Cardiac muscle cell (in vitro differentiated cells and primary cell): ENCODE results near the gene MORF4L1. TPM values are rescaled to one million over a fixed set of nuclear protein-coding genes. Genes with fewer than 3 reads are reported as not detected.

ENCODE experiments used
- DNase-seq, 2 donors: peaks; one replicate each; pipeline versions ENCODE4 v3.0.0 to v3.0.0-alpha.2; 2010 to 2017; ENCODE audit warnings: low read depth in 1 of 2, low spot score in 1 of 2
- H3K27ac ChIP-seq: fragments of 200-600 bp; sonication (generic); 2 replicates; pipeline ENCODE4 v1.5.1; 2016
- H3K27me3 ChIP-seq: fragments of 200-600 bp; sonication (generic); 2 replicates; pipeline ENCODE4 v1.6.0; 2016; ENCODE audit warnings: control low read depth
- H3K36me3 ChIP-seq: fragments of 200-600 bp; sonication (generic); 2 replicates; pipeline ENCODE4 v1.5.1; 2016; ENCODE audit warnings: control low read depth
- H3K4me1 ChIP-seq: fragments of 200-600 bp; sonication (generic); 2 replicates; pipeline ENCODE4 v1.8.1; 2017; ENCODE audit warnings: low read depth, mild to moderate bottlenecking, mixed run types
- H3K4me3 ChIP-seq: fragments of 200-600 bp; sonication (generic); 2 replicates; pipeline ENCODE4 v1.5.1; 2016; ENCODE audit warnings: mild to moderate bottlenecking
- H3K9me3 ChIP-seq: fragments of 200-600 bp; sonication (generic); 2 replicates; pipeline ENCODE4 v1.5.1; 2017; ENCODE audit warnings: low read depth, mild to moderate bottlenecking, control low read depth
- polyA plus RNA-seq: library from polyadenylated mRNA; unstranded; fragments of >200 nt; fragmentation: Nextera tagmentation; extraction: Ambion mirVana; gene quantifications from 2 replicates; pipeline ENCODE4 v1.2.1, GENCODE V29; 2016
- total RNA-seq: library from RNA; depleted of rRNA; stranded (reverse); fragments of >200 nt; gene quantifications from 2 replicates; pipeline ENCODE4 v1.2.3, GENCODE V29; 2016
- TF ChIP-seq, protein P1 (sequence below): IDR thresholded peaks from 2 replicates; pipeline ENCODE4 v1.5.1; 2012; ENCODE audit warnings: low read depth, mild to moderate bottlenecking, low read length

MORF4L1 gene
- total and polyA plus RNA-seq, 2 experiments from 2014 or later = 625 to 760 TPM

DNA sequence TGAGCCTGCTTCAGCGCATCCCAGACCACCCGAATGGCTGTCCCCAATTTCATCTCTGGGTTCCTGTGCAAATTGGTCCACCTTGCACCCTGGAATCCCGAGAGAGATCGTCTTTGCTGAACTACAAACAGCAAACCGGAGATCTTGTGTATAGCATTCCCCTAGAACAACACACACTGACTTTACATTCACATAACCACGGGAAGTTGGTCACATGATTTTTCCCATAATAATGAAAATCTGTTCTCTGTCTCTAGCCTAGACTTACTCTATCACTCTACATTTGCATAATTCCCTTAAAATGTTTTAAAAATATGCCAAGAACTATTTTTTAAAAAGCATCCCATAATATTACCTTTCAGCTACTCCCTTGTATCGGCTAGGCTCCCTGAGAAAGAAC is 37.6 kb downstream of the MORF4L1 start:
- Histone ChIP-seq H3K9me3 (no peaks in the 10 kb centered on the region), H3K27me3 (no peaks in the 10 kb centered on the region), H3K4me3 (no peak overlapping the region), H3K27ac (no peak overlapping the region), H3K36me3 (peaks cover 41% of the 10 kb centered on the region), H3K4me1 (no peaks in the 10 kb centered on the region)
- TF ChIP-seq, protein P1, sequence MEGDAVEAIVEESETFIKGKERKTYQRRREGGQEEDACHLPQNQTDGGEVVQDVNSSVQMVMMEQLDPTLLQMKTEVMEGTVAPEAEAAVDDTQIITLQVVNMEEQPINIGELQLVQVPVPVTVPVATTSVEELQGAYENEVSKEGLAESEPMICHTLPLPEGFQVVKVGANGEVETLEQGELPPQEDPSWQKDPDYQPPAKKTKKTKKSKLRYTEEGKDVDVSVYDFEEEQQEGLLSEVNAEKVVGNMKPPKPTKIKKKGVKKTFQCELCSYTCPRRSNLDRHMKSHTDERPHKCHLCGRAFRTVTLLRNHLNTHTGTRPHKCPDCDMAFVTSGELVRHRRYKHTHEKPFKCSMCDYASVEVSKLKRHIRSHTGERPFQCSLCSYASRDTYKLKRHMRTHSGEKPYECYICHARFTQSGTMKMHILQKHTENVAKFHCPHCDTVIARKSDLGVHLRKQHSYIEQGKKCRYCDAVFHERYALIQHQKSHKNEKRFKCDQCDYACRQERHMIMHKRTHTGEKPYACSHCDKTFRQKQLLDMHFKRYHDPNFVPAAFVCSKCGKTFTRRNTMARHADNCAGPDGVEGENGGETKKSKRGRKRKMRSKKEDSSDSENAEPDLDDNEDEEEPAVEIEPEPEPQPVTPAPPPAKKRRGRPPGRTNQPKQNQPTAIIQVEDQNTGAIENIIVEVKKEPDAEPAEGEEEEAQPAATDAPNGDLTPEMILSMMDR = no peak
- DNase-seq = no peak

DNA sequence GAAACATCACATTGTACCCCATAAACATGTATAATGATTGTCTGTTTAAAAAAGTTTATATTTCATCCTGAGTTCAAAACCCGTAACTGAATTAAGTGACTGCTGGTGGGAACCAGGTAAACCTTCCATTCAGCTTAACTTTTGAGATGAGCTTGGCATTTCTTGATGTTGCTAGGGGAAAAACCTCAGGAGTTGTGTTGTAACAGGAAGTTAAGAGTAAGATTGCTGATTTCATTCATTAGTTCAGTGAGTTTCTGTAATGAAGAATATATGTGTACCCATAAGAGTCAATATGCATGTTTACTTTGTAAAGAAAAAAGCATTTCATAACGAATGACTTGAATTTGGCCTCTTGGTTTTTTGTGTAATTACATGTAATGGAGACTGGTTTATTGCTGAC is 39.6 kb downstream of the MORF4L1 start:
- DNase-seq = no peak
- Histone ChIP-seq H3K4me3 (no peak overlapping the region), H3K4me1 (no peaks in the 10 kb centered on the region), H3K27ac (no peak overlapping the region), H3K36me3 (peaks cover 23% of the 10 kb centered on the region), H3K27me3 (no peaks in the 10 kb centered on the region), H3K9me3 (no peaks in the 10 kb centered on the region)
- TF ChIP-seq, protein P1 = no peak

DNA sequence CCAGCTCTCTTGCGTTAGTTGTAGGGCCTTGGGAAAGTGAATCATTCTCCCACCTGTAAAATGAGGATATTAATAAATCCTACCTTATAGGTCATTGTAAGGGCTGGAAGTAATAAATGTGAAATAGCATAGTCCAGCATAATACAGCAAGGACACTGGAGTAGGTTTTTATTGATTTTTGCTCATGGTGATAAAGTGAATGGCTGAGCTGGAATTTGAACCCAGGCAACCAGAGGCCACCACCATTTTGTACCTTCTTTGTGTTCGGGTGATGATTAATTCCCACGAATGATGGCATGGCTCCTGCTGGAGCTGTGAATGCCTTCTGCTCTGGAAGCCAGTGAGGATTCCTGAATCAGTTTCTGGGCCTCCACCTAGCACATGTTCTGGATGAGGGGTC is 40.3 kb downstream of the MORF4L1 start:
- TF ChIP-seq, protein P1 = no peak
- Histone ChIP-seq H3K36me3 (peaks cover 19% of the 10 kb centered on the region), H3K4me1 (no peaks in the 10 kb centered on the region), H3K4me3 (no peak overlapping the region), H3K9me3 (no peaks in the 10 kb centered on the region), H3K27me3 (no peaks in the 10 kb centered on the region), H3K27ac (no peak overlapping the region)
- DNase-seq = no peak

DNA sequence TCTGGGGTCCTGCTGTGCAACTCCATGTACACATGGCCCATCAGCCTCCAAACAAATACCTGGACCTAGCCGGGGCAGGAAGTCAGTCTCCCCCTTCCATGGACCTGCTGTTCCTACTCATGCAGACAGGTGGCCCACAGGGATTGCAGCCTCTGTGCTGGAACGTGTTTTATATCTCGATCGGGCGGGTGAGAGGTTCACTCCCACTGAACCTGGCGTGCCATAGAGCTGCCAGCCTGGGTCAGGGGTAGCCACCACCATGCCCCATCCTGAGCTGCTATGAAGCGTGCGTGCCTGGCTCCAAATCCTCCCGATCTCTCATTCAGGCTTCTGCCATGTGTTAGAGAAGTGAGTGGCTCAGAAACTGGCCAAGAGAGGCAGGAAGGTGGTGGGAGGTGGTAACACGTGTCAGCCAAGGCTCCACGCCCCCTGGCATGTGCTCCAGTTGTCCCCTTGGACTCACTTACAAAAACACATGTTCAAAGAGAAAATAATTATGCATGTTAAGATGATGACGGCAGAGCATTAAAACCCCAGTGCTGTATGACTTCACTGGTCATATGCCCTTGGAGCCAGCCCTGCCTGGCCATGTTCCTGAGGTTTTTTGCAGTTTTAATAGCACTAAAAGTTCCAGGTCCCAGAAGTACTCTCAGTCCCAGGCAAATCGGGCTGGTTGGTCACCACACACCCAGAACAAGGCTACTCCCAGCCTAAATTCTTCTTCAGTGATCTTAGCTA is 41.5 kb downstream of the MORF4L1 start:
- Histone ChIP-seq H3K27ac (no peak overlapping the region), H3K9me3 (no peaks in the 10 kb centered on the region), H3K27me3 (no peaks in the 10 kb centered on the region), H3K36me3 (peaks cover 10% of the 10 kb centered on the region), H3K4me1 (no peaks in the 10 kb centered on the region), H3K4me3 (no peak overlapping the region)
- TF ChIP-seq, protein P1 = peak; percentile 42
- DNase-seq = no peak

DNA sequence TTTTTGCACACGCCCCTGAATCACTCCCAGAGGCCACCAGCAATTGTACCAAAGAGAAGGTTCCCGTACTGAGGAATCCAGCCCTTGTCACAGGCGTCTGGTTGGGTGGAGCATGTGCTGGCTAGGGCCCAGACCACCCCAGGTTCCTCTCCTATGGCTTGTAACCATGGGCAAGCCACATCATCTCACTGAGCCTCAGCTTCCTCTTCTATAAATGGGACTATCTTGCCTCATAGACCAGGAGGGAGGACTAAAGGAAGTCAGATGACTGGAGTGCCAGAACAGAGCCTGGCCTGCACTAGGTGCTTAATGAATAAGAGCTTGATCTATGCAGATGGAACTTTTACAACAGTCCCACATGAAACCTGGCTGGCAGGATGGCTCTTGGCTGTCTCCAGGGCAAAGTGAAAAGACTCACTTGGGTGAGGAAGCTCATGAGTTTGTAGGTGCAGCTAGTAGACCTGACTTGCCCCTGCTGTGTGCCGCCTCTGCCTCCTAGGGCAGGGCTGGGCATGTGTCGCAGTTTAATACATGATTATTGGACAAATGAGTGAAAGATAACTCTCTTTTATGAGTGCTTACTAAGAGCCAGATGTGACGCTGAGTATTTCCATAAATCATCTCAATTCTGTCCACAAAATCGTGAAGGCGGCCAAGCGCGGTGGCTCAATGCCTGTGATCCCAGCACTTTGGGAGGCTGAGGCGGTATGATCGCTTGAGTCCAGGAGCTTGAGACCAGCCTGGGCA is 42.8 kb downstream of the MORF4L1 start:
- peaks cover 9% of the 10 kb centered on the region for H3K36me3 ChIP-seq
- H3K9me3 ChIP-seq = no peaks in the 10 kb centered on the region
- H3K4me3 ChIP-seq = no peak overlapping the region
- no peaks in the 10 kb centered on the region for H3K4me1 ChIP-seq
- DNase-seq = peak in 1 of 2 donors; percentile 27
- TF ChIP-seq, protein P1 = no peak
- no peak overlapping the region for H3K27ac ChIP-seq
- H3K27me3 ChIP-seq = no peaks in the 10 kb centered on the region
